Measurements from ENCODE around the gene RIC8B.

Gene RIC8B

GRCh38 chr12:106819991-106820390, 45.5 kb downstream of the RIC8B start:
- no peak for TF ChIP-seq CTCF (IDR thresholded peaks at IDR 0.05; ENCODE audit: borderline replicate concordance, insufficient read depth, low read depth, low read length)
- no peak overlapping the region for H3K4me3 ChIP-seq (ENCODE audit: low read depth, low read length)

GRCh38 chr12:106831699-106832098, 57.2 kb downstream of the RIC8B start:
- no peak overlapping the region for H3K4me3 ChIP-seq (ENCODE audit: low read depth, low read length)
- no peak for TF ChIP-seq CTCF (IDR thresholded peaks at IDR 0.05; ENCODE audit: borderline replicate concordance, insufficient read depth, low read depth, low read length)

GRCh38 chr12:106837782-106838181, 63.3 kb downstream of the RIC8B start:
- no peak for TF ChIP-seq CTCF (IDR thresholded peaks at IDR 0.05; ENCODE audit: borderline replicate concordance, insufficient read depth, low read depth, low read length)
- no peak overlapping the region for H3K4me3 ChIP-seq (ENCODE audit: low read depth, low read length)

GRCh38 chr12:106839333-106839732, 64.9 kb downstream of the RIC8B start:
- H3K4me3 ChIP-seq (ENCODE audit: low read depth, low read length), result no peak overlapping the region
- no peak for TF ChIP-seq CTCF (IDR thresholded peaks at IDR 0.05; ENCODE audit: borderline replicate concordance, insufficient read depth, low read depth, low read length)

GRCh38 chr12:106840243-106840642, 65.8 kb downstream of the RIC8B start:
- no peak for TF ChIP-seq CTCF (IDR thresholded peaks at IDR 0.05; ENCODE audit: borderline replicate concordance, insufficient read depth, low read depth, low read length)
- H3K4me3 ChIP-seq (ENCODE audit: low read depth, low read length), result no peak overlapping the region

- no peak overlapping the region for H3K4me3 ChIP-seq (ENCODE audit: low read depth, low read length)
- TF ChIP-seq CTCF (IDR thresholded peaks at IDR 0.05; ENCODE audit: borderline replicate concordance, insufficient read depth, low read depth, low read length), result no peak
Measured at GRCh38 chr12:106841510-106842302, 67.2 kb downstream of the RIC8B start.

GRCh38 chr12:106845902-106846301, 71.4 kb downstream of the RIC8B start:
- H3K4me3 ChIP-seq (ENCODE audit: low read depth, low read length), result no peak overlapping the region
- no peak for TF ChIP-seq CTCF (IDR thresholded peaks at IDR 0.05; ENCODE audit: borderline replicate concordance, insufficient read depth, low read depth, low read length)
